Thyroid gland (tissue), 4 donors: ENCODE data around the gene CNTD1.

Source experiments
- CTCF ChIP-seq, 6 experiments: fragments of 200-600 bp in 3 of 6; fragments of 450-650 bp in 3 of 6; sonication (generic) in 3 of 6; IDR thresholded peaks; one replicate each; pipeline ENCODE4 v1.5.1; 2016 to 2019; ENCODE audit warnings: antibody characterized with exemption in 6 of 6, mild to moderate bottlenecking in 2 of 6, inconsistent platforms in 1 of 6, moderate library complexity in 1 of 6
- POLR2A ChIP-seq, 2 donors: fragments of 450-650 bp; IDR thresholded peaks; one replicate each; pipeline ENCODE4 v1.6.1; 2017; ENCODE audit warnings: antibody characterized with exemption in 2 of 2, mild to moderate bottlenecking in 2 of 2, moderate library complexity in 1 of 2

GRCh38 chr17:42848093-42848492 is 49.4 kb downstream of the CNTD1 start:
- TF ChIP-seq CTCF (IDR thresholded peaks at IDR 0.05) (no peak), POLR2A (IDR thresholded peaks at IDR 0.05) (no peak)
